ENCODE data around the gene S100A5.

S100A5 gene

GRCh38 chr1:153506386-153506785 lies 34.3 kb downstream of the S100A5 start:
- no peak for DNase-seq

GRCh38 chr1:153505576-153505975 lies 35.2 kb downstream of the S100A5 start:
- DNase-seq: no peak

- no peak for DNase-seq
Measured at GRCh38 chr1:153503766-153504165, 37.0 kb downstream of the S100A5 start.

- no peak for DNase-seq
Measured at GRCh38 chr1:153498746-153499145, 42.0 kb downstream of the S100A5 start.

- DNase-seq: no peak
Measured at GRCh38 chr1:153495536-153495935, 45.2 kb downstream of the S100A5 start.

GRCh38 chr1:153494976-153495535 lies 45.7 kb downstream of the S100A5 start:
- DNase-seq: peak; percentile 84

- DNase-seq: no peak
Measured at GRCh38 chr1:153493343-153493960, 47.3 kb downstream of the S100A5 start.

- no peak for DNase-seq
Measured at GRCh38 chr1:153490272-153491051, 50.3 kb downstream of the S100A5 start.

- DNase-seq: no peak
Measured at GRCh38 chr1:153488731-153489130, 52.0 kb downstream of the S100A5 start.

- DNase-seq: no peak
Measured at GRCh38 chr1:153487707-153488106, 53.0 kb downstream of the S100A5 start.

Measured in NCI-H510A treated with DMSO at 0.1 percent for 48 hours (cell line).